Astrocyte (in vitro differentiated cells and primary cell): ENCODE data around the gene GNGT1.

Experiments used
- EZH2 ChIP-seq: IDR thresholded peaks from 2 replicates; pipeline ENCODE4 v1.6.1; 2012; ENCODE audit warnings: mild to moderate bottlenecking, low read length, inconsistent platforms; ENCODE audit not compliant: insufficient read depth
- TF ChIP-seq, protein P1 (sequence below): IDR thresholded peaks from 2 replicates; pipeline ENCODE4 v1.5.1; 2011; ENCODE audit warnings: low read depth, mild to moderate bottlenecking, inconsistent platforms, low read length, moderate library complexity; ENCODE audit not compliant: insufficient read depth

DNA sequence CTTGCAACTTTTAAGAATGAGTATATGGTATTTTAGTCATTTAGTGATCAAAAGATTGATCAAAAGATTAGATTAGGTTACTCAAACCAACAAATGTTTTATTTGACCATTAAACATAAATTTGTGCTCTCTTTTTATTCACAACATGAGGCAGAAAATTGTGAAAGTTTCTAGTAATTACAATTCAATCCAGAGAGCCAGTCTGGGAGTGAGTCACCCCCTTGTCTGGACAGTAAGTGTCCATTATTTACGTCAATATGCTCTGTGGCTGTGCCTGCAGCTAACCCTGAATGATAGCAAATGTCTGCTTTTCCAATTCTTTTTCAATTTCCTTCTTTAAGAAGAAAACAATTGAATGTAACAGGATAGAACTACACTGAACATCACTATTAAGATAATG is 43.1 kb downstream of the GNGT1 start:
- TF ChIP-seq, protein P1, sequence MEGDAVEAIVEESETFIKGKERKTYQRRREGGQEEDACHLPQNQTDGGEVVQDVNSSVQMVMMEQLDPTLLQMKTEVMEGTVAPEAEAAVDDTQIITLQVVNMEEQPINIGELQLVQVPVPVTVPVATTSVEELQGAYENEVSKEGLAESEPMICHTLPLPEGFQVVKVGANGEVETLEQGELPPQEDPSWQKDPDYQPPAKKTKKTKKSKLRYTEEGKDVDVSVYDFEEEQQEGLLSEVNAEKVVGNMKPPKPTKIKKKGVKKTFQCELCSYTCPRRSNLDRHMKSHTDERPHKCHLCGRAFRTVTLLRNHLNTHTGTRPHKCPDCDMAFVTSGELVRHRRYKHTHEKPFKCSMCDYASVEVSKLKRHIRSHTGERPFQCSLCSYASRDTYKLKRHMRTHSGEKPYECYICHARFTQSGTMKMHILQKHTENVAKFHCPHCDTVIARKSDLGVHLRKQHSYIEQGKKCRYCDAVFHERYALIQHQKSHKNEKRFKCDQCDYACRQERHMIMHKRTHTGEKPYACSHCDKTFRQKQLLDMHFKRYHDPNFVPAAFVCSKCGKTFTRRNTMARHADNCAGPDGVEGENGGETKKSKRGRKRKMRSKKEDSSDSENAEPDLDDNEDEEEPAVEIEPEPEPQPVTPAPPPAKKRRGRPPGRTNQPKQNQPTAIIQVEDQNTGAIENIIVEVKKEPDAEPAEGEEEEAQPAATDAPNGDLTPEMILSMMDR = no peak
- no peak for TF ChIP-seq EZH2
